OCI-LY7 (cell line): ENCODE measurements around the gene ELAC2. TPM values are rescaled to one million over a fixed set of nuclear protein-coding genes. Genes with fewer than 3 reads are reported as not detected.

Experiments used
- BruUV-seq: library from RNA; stranded (reverse); fragments of 400-500 nt; replicated peaks from 2 replicates; lab custom pipeline; 2021; lab: Mats Ljungman, UMichigan
- CTCF ChIA-PET: fragments of 300-600 bp; sonication (Branson Sonifier 250); formaldehyde crosslinking; loops from one replicate; lab custom pipeline; 2022; ENCODE audit warnings: antibody characterized with exemption; ENCODE audit not compliant: unreplicated experiment; lab: Charles Lee
- POLR2A ChIA-PET: fragments of 300-600 bp; sonication (Branson Sonifier 250); formaldehyde crosslinking; loops from one replicate; lab custom pipeline; 2022; ENCODE audit warnings: antibody characterized with exemption; lab: Charles Lee
- DNase-seq: peaks from one replicate; pipeline ENCODE4 v3.0.0-alpha.2; 2015; ENCODE audit warnings: low spot score
- H2AFZ ChIP-seq: fragments of 200-600 bp; sonication (generic), shearing (Covaris generic); 2 replicates; pipeline ENCODE4 v1.6.1; 2014; ENCODE audit warnings: mild to moderate bottlenecking, antibody characterized with exemption, low read length, moderate library complexity
- H3K27ac ChIP-seq: fragments of 200-600 bp; sonication (generic); 2 replicates; pipeline ENCODE4 v1.5.1; 2014; ENCODE audit warnings: mixed run types, low read depth, mild to moderate bottlenecking, moderate library complexity, low read length, inconsistent platforms; ENCODE audit not compliant: poor library complexity, severe bottlenecking
- H3K36me3 ChIP-seq: fragments of 200-600 bp; sonication (generic); 2 replicates; pipeline ENCODE4 v1.6.1; 2014; ENCODE audit warnings: mild to moderate bottlenecking, antibody characterized with exemption, low read length, moderate library complexity, mixed read lengths; ENCODE audit not compliant: insufficient read depth
- H3K4me1 ChIP-seq: fragments of 200-600 bp; sonication (generic); 2 replicates; pipeline ENCODE4 v1.5.1; 2014; ENCODE audit warnings: mild to moderate bottlenecking, low read length; ENCODE audit not compliant: insufficient read depth, poor library complexity, severe bottlenecking
- H3K4me2 ChIP-seq: fragments of 200-600 bp; sonication (generic); 2 replicates; pipeline ENCODE4 v1.6.1; 2014; ENCODE audit warnings: mild to moderate bottlenecking, low read length
- H3K4me3 ChIP-seq: fragments of 200-600 bp; sonication (generic); 2 replicates; pipeline ENCODE4 v1.5.1; 2014; ENCODE audit warnings: mild to moderate bottlenecking, low read depth, low read length; ENCODE audit not compliant: poor library complexity, severe bottlenecking
- H3K79me2 ChIP-seq: fragments of 200-600 bp; sonication (generic); 2 replicates; pipeline ENCODE4 v1.6.1; 2016; ENCODE audit warnings: low read depth, mild to moderate bottlenecking, low read length, moderate library complexity, mixed read lengths; ENCODE audit not compliant: insufficient read depth
- H3K9me2 ChIP-seq: fragments of 200-600 bp; sonication (generic); 2 replicates; pipeline ENCODE4 v1.6.1; 2016; ENCODE audit warnings: mild to moderate bottlenecking, low read length, mixed read lengths; ENCODE audit not compliant: insufficient read depth
- H3K9me3 ChIP-seq: fragments of 200-600 bp; sonication (generic); 2 replicates; pipeline ENCODE4 v1.6.1; 2014; ENCODE audit warnings: mild to moderate bottlenecking, mixed run types, low read length, mixed read lengths
- H4K20me1 ChIP-seq: fragments of 200-600 bp; sonication (generic); 2 replicates; pipeline ENCODE4 v1.6.1; 2014; ENCODE audit warnings: mild to moderate bottlenecking, antibody characterized with exemption, low read length, moderate library complexity, mixed read lengths; ENCODE audit not compliant: insufficient read depth
- EZH2phosphoT487 ChIP-seq: fragments of 200-600 bp; sonication (generic); IDR thresholded peaks from 2 replicates; pipeline ENCODE4 v1.6.1; 2018; ENCODE audit warnings: low read depth, borderline replicate concordance, mild to moderate bottlenecking, mixed run types, antibody characterized with exemption, low read length, moderate library complexity, mixed read lengths
- intact Hi-C: fragments of 100-400 bp; cut with micrococcal nuclease; formaldehyde crosslinking; loops from one replicate; pipeline ENCODE4 v1.10.0; 2022; ENCODE audit not compliant: unreplicated experiment
- total RNA-seq, 2 experiments: library from RNA; depleted of rRNA in 1 of 2; stranded (reverse); fragments of >200 nt in 1 of 2; shearing (Covaris generic) in 1 of 2; gene quantifications; 2 replicates each; pipeline ENCODE4 v1.2.3, GENCODE V29; 2014 to 2022
- TF ChIP-seq, protein P1 (sequence below): fragments of 200-600 bp; sonication (generic); conservative IDR thresholded peaks from 2 replicates; pipeline ENCODE4 v1.5.1; 2014; ENCODE audit warnings: mild to moderate bottlenecking, antibody characterized with exemption, low read length, moderate library complexity, mixed read lengths

The ELAC2 gene
- total RNA-seq, 2 experiments from 2014 or later = 90.7 to 127 TPM

DNA sequence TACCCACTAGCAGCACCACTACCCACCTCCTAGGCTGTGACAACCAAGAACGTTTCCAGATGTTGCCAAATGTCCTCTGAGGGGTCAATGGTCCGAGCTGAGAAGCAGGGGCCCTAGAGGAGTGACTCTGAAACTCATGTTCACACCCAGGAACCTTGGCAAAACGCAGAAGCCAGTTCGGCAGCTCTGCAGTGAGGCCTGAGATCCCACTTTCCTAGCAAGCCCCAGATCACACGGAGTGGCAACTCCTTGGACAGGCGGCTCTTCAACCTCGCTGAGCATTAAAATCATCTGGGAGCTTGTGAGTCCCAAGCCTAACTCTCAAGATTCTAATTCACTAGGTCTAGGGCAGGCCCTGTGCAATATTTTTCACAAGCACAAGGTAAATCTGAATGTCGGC lies 17.3 kb downstream of the ELAC2 start:
- no peak overlapping the region for H3K4me2 ChIP-seq
- POLR2A ChIA-PET = interaction anchor here (0.8 kb wide), 1 partner anchor 14 kb away, joined by 4 read pairs; no protein-coding TSS in a partner anchor
- no peak overlapping the region for H3K4me3 ChIP-seq
- DNase-seq = no peak
- BruUV-seq = no TSS peak
- peaks cover 96% of the 10 kb centered on the region for H3K36me3 ChIP-seq
- intact Hi-C loops = loop anchor here (5.0 to 10.0 kb wide), 3 partner anchors 73 to 746 kb away; no protein-coding TSS in a partner anchor
- H3K4me1 ChIP-seq = no peaks in the 10 kb centered on the region
- H3K9me2 ChIP-seq = no peaks in the 10 kb centered on the region
- TF ChIP-seq EZH2phosphoT487 = no peak
- TF ChIP-seq, protein P1, sequence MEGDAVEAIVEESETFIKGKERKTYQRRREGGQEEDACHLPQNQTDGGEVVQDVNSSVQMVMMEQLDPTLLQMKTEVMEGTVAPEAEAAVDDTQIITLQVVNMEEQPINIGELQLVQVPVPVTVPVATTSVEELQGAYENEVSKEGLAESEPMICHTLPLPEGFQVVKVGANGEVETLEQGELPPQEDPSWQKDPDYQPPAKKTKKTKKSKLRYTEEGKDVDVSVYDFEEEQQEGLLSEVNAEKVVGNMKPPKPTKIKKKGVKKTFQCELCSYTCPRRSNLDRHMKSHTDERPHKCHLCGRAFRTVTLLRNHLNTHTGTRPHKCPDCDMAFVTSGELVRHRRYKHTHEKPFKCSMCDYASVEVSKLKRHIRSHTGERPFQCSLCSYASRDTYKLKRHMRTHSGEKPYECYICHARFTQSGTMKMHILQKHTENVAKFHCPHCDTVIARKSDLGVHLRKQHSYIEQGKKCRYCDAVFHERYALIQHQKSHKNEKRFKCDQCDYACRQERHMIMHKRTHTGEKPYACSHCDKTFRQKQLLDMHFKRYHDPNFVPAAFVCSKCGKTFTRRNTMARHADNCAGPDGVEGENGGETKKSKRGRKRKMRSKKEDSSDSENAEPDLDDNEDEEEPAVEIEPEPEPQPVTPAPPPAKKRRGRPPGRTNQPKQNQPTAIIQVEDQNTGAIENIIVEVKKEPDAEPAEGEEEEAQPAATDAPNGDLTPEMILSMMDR = no peak
- CTCF ChIA-PET = interaction anchor here (0.7 kb wide), 1 partner anchor 153 kb away, joined by 3 read pairs; no protein-coding TSS in a partner anchor
- H4K20me1 ChIP-seq = 0 out of 2 replicates have a peak, but pooled peaks cover 8% of the 10 kb centered on the region
- no peaks in the 10 kb centered on the region for H3K9me3 ChIP-seq
- no peaks in the 10 kb centered on the region for H3K79me2 ChIP-seq
- no peak overlapping the region for H2AFZ ChIP-seq
- H3K27ac ChIP-seq = no peak overlapping the region

DNA sequence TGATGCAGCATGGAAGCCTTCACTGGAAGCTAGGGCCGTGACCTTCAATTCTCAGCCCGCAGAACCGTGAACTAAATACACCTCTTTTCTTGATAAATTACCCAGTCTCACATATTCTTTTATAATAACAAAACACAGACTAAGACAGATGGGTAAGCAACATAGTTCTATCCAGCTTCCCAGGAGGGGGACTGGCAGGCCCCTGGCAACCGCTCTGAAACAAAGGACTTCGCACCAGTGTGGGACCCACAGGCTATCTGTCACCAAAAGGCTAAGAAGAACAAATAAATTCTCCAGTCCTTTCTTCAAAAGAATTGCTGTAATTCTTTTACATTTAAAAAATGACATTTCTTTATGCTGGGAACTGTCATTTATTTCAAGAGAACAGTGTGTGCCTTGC lies 19.0 kb downstream of the ELAC2 start:
- TF ChIP-seq EZH2phosphoT487 = no peak
- TF ChIP-seq, protein P1 = no peak
- POLR2A ChIA-PET = no interaction called here
- H3K4me2 ChIP-seq = no peak overlapping the region
- CTCF ChIA-PET = no interaction called here
- H3K9me3 ChIP-seq = no peaks in the 10 kb centered on the region
- no peak overlapping the region for H2AFZ ChIP-seq
- no peak overlapping the region for H3K27ac ChIP-seq
- 0 out of 2 replicates have a peak, but pooled peaks cover 8% of the 10 kb centered on the region for H4K20me1 ChIP-seq
- H3K4me3 ChIP-seq = no peak overlapping the region
- no TSS peak for BruUV-seq
- intact Hi-C loops = no loop called here
- H3K9me2 ChIP-seq = no peaks in the 10 kb centered on the region
- peaks cover 96% of the 10 kb centered on the region for H3K36me3 ChIP-seq
- no peaks in the 10 kb centered on the region for H3K79me2 ChIP-seq
- DNase-seq = no peak
- H3K4me1 ChIP-seq = no peaks in the 10 kb centered on the region

DNA sequence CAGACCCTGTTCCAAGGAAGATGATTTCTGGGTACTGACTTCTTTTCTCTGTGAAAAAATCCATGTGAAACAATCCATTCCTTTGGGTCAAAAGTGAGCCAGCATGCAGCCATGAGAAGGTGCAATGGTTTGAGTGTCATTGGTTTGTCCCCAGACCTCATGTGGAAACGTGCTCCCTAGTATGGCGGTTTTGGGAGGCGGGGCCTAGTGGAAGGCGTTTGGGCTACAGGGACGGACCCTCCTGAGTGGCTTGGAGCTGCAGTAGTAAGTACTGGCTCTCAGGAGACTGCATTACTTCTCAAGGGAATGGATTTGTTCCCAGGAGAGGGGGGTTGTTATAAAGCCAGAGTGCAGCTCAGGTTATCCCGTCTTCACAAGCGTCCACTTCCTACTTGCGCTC lies 19.4 kb downstream of the ELAC2 start:
- CTCF ChIA-PET = no interaction called here
- no peak overlapping the region for H3K27ac ChIP-seq
- H3K9me3 ChIP-seq = no peaks in the 10 kb centered on the region
- 0 out of 2 replicates have a peak, but pooled peaks cover 8% of the 10 kb centered on the region for H4K20me1 ChIP-seq
- no peaks in the 10 kb centered on the region for H3K79me2 ChIP-seq
- DNase-seq = no peak
- H3K36me3 ChIP-seq = peaks cover 96% of the 10 kb centered on the region
- POLR2A ChIA-PET = no interaction called here
- H3K4me1 ChIP-seq = no peaks in the 10 kb centered on the region
- no TSS peak for BruUV-seq
- H3K9me2 ChIP-seq = no peaks in the 10 kb centered on the region
- H3K4me3 ChIP-seq = no peak overlapping the region
- H2AFZ ChIP-seq = no peak overlapping the region
- intact Hi-C loops = no loop called here
- TF ChIP-seq, protein P1 = no peak
- TF ChIP-seq EZH2phosphoT487 = no peak
- H3K4me2 ChIP-seq = no peak overlapping the region
